Kidney tubule cell (primary cell): ENCODE measurements around the gene JUND.
"Not testable (repeated sequence)": the region's sequence is repeated elsewhere in the genome, so short reads cannot be mapped to it uniquely, and the experiment has no call there.

Experiments
- DNase-seq: peaks from one replicate; pipeline ENCODE4 v3.0.0-alpha.2; 2018; ENCODE audit warnings: low spot score

The JUND gene

GRCh38 chr19:18281082-18282020, at the start of gene JUND:
Gene JUND, minus strand, starts transcription at chr19:18281622. Its CDS starts 138 bp downstream, at chr19:18281484.
- peak; percentile 99 for DNase-seq

DNA sequence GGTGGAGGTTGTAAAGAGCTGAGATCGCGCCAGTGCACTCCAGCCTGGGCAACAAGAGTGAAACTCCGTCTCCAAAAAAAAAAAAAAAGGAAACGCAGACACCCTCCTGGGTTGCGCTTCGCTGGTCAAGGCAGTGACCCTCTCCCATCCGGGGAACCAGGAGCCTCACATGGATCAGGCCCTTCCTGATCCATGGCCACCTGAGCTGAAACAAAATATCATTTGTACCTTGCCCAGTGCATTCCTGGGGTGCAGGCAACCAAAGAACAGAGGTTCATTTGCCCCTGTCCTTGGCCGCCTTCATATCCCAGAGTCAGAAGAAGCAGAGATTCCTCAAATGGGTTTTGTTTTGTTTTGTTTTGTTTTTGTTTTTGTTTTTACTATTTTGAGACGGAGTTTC, 49.4 kb upstream of the JUND start:
- peak; percentile 57 for DNase-seq

GRCh38 chr19:18329035-18329376, 47.6 kb upstream of the JUND start:
- no peak for DNase-seq

- peak; percentile 97 for DNase-seq
These were observed 47.1 kb upstream of the JUND start for GRCh38 chr19:18328340-18329034.

DNA sequence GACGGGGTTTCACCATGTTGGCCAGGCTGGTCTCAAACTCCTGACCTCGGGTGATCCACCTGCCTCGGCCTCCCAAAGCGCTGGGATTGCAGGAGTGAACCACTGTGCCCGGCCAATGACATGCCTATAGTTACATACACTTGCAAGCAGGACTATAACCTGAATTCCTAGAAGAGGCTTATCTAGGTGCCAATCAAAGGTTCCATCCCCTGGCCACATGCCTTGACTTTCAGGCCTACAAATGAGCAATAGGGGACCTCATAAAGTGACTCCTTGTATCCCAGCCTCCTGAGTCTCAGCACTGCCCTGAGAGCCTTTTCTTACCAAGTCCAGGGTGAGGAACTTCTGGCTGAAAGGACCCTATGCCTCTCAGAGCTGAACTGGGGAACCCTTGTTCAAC, 45.4 kb upstream of the JUND start:
- DNase-seq, result no peak

- not testable (repeated sequence) for DNase-seq
These were observed 42.9 kb upstream of the JUND start for GRCh38 chr19:18324373-18324731.

DNA sequence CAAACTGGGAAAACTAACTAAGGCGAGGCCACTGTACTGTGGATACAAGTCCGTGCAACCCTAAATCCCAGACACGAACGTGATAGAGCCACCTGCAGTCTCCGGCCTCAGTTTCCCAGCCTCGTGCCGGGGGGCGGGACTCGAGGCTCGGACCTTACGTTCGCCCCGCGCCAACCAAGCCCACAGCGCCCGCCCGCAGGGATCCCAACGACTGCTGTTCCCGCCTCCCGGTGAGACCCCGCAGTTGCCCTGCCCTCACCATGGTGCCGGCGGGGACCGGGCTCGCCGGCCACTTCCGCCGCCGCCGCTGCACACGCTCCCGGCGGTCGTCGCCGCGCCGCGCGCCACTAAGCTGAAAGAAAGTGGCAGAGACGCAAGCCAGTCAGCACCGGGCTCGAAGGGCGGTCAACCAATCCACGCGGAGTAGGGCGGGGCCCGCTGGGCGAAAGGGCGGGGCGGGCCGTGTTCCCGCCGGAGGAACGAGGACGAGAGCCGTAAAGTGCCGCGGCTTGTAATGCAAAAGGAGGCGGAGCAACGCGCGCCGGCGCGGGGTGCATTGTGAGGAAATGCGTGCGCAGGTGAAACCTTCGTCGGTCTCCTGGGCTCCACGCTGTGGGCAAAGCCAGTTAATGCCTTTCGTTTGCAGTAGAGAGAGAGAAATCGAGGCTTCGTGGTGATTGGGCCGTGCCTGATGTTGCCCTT, 41.5 kb upstream of the JUND start, which contains the start of gene LSM4:
Gene LSM4 (minus strand): TSS at position 318 of the 702 bp plus-strand sequence. CDS start 56 bp downstream, at position 262.
- DNase-seq, result peak; percentile 99

DNA sequence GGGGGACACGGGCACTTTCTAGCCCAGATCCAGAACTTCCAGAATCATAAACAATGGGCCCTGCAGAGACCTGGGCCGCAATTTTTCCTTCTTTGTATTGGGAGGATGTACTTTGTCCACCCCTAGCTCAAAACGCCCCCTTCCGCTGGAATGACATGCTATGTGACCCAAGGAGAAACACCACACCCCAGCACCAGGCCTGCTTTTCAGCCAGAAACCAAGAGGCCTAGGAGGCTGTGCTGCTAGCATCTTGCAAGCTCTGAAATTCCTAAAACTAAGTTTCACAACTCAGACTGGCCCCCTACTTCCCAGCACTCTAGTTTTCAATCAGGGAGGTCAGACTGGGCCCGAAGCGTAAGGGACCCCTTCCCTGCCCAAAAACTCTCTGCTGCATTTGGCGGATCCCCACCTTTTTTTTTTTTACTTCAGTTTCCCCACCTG, 40.9 kb upstream of the JUND start:
- peak; percentile 70 for DNase-seq

- peak; percentile 19 for DNase-seq
These were observed 40.3 kb upstream of the JUND start for GRCh38 chr19:18321734-18322102.

- DNase-seq, result no peak
These were observed 39.7 kb upstream of the JUND start for GRCh38 chr19:18320865-18321733.

DNA sequence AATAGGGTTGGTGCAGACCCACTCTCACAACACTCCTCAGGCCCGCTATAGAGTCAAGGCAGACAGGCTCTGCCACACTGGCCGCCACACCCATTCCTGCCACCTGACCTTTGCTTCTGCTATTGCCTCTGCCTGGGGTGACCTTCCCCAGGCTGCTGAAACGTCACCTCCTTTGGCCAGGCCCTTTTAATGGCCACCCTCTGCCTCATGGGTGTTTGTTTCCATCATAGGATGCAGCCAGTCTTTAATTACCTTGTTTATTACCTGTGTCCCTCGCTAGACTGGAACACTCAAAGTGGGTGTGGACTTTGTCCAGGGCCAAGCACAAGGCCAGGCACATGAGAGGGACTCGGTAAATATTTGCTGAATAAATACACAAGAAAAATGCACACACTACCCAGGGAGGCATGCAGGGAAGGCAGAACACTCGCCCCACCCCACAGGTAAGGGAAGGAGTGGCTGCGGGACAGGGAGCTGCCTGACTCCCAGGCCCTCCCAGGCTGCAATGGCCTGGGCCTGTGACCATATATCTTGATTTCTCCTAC, 38.2 kb upstream of the JUND start:
- no peak for DNase-seq

DNA sequence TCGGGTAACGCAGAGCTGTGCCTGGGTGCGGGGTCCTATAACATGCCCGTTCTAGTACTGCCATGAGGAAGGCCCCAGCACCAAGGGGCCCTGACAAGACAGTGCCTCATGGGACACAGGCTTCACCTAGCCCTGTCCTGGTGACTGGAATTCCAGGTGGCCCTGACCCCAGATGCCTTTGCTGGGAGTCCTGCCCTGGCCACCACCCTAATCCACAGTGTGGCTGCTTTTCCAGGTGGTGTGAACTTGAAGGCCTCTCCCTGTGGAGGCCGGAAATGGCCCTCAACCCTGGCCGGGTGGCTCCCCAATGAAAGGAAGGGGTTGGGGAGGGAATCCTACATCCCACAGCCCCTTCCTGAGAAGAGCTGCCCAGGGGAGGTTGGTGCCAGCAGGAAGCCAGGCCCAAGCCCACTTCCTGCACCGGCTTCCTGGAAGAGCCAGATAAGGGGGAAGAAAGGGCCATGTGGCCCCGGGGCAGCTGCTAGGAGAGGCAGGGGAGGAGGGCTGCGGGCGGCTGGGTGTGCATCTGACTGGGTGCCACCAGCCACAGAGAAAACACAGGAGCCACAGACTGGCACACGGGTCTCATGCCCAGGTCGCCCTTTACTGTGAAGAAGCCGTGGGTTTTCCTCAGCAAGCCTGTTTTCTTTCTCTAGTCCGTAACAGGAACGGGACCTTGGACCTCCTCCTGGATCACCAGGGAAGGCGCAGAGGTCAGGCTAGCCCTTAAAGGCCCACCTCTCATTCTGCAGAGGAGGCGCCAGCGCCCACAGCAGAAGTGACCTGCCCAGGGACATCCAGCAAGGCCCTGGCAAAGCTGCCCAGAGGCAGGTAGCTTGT, 36.8 kb upstream of the JUND start:
- DNase-seq, result no peak

DNA sequence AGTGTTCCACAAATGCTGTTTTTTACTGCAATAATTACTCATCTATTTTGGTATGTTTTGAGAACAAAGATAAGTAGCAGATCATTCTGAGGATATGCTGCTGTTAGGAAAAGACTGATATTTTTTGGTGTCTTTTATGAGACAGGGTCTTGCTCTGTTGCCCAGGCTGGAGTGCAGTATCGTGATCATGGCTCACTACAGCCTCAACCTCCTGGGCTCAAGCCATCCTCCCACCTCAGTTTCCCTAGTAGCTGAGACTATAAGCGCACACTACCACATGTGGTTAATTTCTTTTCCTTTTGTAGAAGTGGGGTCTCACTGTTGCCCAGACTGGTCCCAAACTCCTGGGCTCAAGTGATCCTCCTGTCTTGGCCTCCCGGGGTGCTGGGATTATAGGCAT, 32.0 kb upstream of the JUND start:
- no peak for DNase-seq

- DNase-seq, result no peak
These were observed 30.7 kb upstream of the JUND start for GRCh38 chr19:18312092-18312534.

- no peak for DNase-seq
These were observed 30.2 kb upstream of the JUND start for GRCh38 chr19:18311502-18312091.

DNA sequence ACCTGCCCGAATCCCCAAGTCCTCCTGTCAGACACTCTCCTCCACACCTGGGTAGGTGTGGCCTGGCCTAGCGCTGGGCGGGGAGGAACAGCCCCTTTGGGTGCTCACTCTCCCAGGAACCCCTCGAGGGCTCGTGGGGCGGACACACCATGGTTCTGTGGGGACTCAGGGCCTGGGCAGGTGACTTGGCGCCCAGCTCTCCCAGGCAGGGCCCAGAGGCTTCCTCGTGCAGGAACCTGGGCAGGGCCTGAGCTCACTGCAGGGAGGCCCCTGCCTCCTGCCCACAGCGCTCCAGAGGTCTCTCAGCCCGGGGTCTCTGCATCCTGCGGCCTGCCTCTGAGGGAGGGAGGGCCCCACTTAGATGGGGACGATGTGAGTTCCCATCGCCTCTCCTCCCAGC, 29.5 kb upstream of the JUND start:
- DNase-seq, result no peak

GRCh38 chr19:18310118-18310909, 28.9 kb upstream of the JUND start:
- DNase-seq, result no peak

GRCh38 chr19:18309525-18310064, 28.2 kb upstream of the JUND start:
- no peak for DNase-seq

GRCh38 chr19:18308948-18309325, 27.5 kb upstream of the JUND start:
- no peak for DNase-seq
